Hepatocyte (in vitro differentiated cells): ENCODE measurements around the gene ALDH3A1.

Experiments used
- EZH2 ChIP-seq: fragments of 200-600 bp; sonication (generic); IDR thresholded peaks from 2 replicates; pipeline ENCODE4 v1.6.1; 2016; ENCODE audit warnings: antibody characterized with exemption, mild to moderate bottlenecking, borderline replicate concordance
- TF ChIP-seq, protein P1 (sequence below): fragments of 200-600 bp; sonication (generic); IDR thresholded peaks from 2 replicates; pipeline ENCODE4 v1.5.1; 2016; ENCODE audit warnings: antibody characterized with exemption, mild to moderate bottlenecking; ENCODE audit not compliant: poor library complexity

DNA sequence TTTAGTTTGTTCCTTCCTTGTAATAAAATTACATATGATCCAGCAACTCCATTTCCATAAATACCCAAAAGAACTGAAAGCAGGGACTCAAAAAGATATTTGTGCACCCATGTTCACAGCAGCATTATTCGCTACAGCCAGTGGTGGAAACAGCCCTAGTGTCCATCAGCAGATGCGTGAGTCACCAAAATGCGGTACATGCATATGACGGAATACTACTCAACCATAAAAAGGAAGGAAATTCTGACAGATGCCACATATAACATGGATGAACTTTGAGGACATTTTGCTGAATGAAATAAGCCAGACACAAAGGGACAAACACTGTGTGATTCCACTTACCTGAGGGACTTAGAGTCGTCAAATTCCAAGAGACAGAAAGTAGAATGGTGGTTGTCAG, 22.6 kb downstream of the ALDH3A1 start:
- TF ChIP-seq, protein P1, sequence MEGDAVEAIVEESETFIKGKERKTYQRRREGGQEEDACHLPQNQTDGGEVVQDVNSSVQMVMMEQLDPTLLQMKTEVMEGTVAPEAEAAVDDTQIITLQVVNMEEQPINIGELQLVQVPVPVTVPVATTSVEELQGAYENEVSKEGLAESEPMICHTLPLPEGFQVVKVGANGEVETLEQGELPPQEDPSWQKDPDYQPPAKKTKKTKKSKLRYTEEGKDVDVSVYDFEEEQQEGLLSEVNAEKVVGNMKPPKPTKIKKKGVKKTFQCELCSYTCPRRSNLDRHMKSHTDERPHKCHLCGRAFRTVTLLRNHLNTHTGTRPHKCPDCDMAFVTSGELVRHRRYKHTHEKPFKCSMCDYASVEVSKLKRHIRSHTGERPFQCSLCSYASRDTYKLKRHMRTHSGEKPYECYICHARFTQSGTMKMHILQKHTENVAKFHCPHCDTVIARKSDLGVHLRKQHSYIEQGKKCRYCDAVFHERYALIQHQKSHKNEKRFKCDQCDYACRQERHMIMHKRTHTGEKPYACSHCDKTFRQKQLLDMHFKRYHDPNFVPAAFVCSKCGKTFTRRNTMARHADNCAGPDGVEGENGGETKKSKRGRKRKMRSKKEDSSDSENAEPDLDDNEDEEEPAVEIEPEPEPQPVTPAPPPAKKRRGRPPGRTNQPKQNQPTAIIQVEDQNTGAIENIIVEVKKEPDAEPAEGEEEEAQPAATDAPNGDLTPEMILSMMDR = no peak
- no peak for TF ChIP-seq EZH2
